Breast epithelium (tissue), 4 donors: ENCODE data around the gene STK4. TPM values are rescaled to one million over a fixed set of nuclear protein-coding genes. Genes with fewer than 3 reads are reported as not detected.

Experiments used
- DNase-seq, 2 donors: peaks; one replicate each; pipeline ENCODE4 v3.0.0-alpha.2; 2019; ENCODE audit warnings: low spot score in 2 of 2
- H3K27ac ChIP-seq, 2 donors: fragments of 200-600 bp; sonication (generic) in 1 of 2; one replicate each; pipeline ENCODE4 v1.5.1; 2016 to 2019; ENCODE audit warnings: mild to moderate bottlenecking in 1 of 2
- H3K27me3 ChIP-seq, 2 donors: fragments of 200-600 bp; sonication (generic) in 1 of 2; one replicate each; pipeline versions ENCODE4 v1.5.1 to v1.6.0; 2017 to 2019; ENCODE audit warnings: control low read depth in 1 of 2, mild to moderate bottlenecking in 1 of 2
- H3K36me3 ChIP-seq: fragments of 200-600 bp; one replicate; pipeline ENCODE4 v1.5.1; 2019
- H3K4me1 ChIP-seq, 2 donors: fragments of 200-600 bp; sonication (generic); one replicate each; pipeline ENCODE4 v1.5.1; 2016 to 2019; ENCODE audit warnings: control low read depth in 1 of 2
- H3K4me3 ChIP-seq, 3 donors: fragments of 200-600 bp; sonication (generic); 1 replicate in 2 of 3; 2 replicates in 1 of 3; pipeline ENCODE4 v1.5.1; 2016 to 2019; ENCODE audit warnings: mild to moderate bottlenecking in 3 of 3, moderate library complexity in 2 of 3
- H3K9me3 ChIP-seq, 2 donors: fragments of 200-600 bp; sonication (generic) in 1 of 2; one replicate each; pipeline ENCODE4 v1.5.1; 2016 to 2019; ENCODE audit warnings: control low read depth in 1 of 2
- POLR2A ChIP-seq: fragments of 450-650 bp; IDR thresholded peaks from one replicate; pipeline ENCODE4 v1.6.1; 2016; ENCODE audit warnings: antibody characterized with exemption, mild to moderate bottlenecking, moderate library complexity
- POLR2AphosphoS5 ChIP-seq, 3 donors: sonication (generic); formaldehyde crosslinking; IDR thresholded peaks; one replicate each; pipeline ENCODE4 v1.6.1; 2017; ENCODE audit warnings: antibody characterized with exemption in 3 of 3
- intact Hi-C: fragments of 100-400 bp; cut with DNase I; formaldehyde crosslinking; loops from one replicate; pipeline ENCODE4 v1.15.1; 2023; ENCODE audit warnings: low total_unique reads
- total RNA-seq, 3 donors: library from RNA; depleted of rRNA; stranded (reverse); fragments of >200 nt; gene quantifications; one replicate each; pipeline ENCODE4 v1.1.0, GENCODE V29; 2016
- TF ChIP-seq, protein P1 (sequence below), 3 donors: fragments of 450-650 bp; IDR thresholded peaks; one replicate each; pipeline ENCODE4 v1.5.1; 2016 to 2017; ENCODE audit warnings: antibody characterized with exemption in 3 of 3, mild to moderate bottlenecking in 3 of 3, moderate library complexity in 3 of 3

The STK4 gene
- total RNA-seq, 3 donors from 2014 or later = 33.1 to 35.3 (median 34.7) TPM

DNA sequence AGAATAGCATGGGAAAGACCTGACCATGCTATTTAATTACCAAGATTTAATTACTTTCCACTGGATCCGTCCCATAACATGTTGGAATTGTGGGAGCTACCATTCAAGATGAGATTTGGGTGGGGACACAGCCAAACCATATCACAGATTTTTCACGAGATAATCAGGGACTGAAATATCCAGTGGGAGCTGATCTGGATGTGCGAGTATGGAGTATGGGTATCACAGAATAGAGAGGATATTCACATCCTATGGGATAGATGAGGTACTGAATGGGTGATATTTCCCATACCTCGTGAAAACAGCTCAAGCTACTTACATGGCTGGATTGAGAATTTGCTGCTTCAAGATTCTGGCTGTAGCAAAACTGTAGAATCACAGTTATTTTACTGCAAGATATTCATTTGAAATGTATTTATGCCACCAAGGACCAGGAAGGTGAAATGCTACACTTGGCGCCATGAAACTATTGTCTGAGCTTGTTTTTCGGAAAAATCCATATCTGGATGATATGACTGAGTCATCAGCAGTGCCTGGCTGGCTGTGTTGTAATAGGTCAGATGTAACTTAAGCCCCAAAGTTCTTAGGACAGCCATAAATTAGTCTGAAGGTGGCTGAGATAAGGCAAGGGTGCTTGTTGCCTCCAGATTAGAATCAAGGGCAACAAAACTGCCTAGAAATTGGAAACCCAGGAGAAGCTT is 104.8 kb downstream of the STK4 start:
- TF ChIP-seq, protein P1, sequence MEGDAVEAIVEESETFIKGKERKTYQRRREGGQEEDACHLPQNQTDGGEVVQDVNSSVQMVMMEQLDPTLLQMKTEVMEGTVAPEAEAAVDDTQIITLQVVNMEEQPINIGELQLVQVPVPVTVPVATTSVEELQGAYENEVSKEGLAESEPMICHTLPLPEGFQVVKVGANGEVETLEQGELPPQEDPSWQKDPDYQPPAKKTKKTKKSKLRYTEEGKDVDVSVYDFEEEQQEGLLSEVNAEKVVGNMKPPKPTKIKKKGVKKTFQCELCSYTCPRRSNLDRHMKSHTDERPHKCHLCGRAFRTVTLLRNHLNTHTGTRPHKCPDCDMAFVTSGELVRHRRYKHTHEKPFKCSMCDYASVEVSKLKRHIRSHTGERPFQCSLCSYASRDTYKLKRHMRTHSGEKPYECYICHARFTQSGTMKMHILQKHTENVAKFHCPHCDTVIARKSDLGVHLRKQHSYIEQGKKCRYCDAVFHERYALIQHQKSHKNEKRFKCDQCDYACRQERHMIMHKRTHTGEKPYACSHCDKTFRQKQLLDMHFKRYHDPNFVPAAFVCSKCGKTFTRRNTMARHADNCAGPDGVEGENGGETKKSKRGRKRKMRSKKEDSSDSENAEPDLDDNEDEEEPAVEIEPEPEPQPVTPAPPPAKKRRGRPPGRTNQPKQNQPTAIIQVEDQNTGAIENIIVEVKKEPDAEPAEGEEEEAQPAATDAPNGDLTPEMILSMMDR (IDR thresholded peaks at IDR 0.05) = no peak
- no peak for TF ChIP-seq POLR2A
- no peak for TF ChIP-seq POLR2AphosphoS5 (IDR thresholded peaks at IDR 0.05)
- H3K36me3 ChIP-seq = no peaks in the 10 kb centered on the region
- intact Hi-C loops = no loop called here
- H3K27me3 ChIP-seq = no peaks in the 10 kb centered on the region
- H3K27ac ChIP-seq = no peak overlapping the region
- no peaks in the 10 kb centered on the region for H3K4me1 ChIP-seq
- DNase-seq = no peak
- no peaks in the 10 kb centered on the region for H3K9me3 ChIP-seq
- no peak overlapping the region for H3K4me3 ChIP-seq

- TF ChIP-seq, protein P1 (IDR thresholded peaks at IDR 0.05) = no peak
- TF ChIP-seq POLR2AphosphoS5 (IDR thresholded peaks at IDR 0.05) (no peak), POLR2A (no peak)
- Histone ChIP-seq H3K36me3 (no peaks in the 10 kb centered on the region), H3K4me3 (no peak overlapping the region), H3K9me3 (no peaks in the 10 kb centered on the region), H3K27me3 (no peaks in the 10 kb centered on the region), H3K4me1 (no peaks in the 10 kb centered on the region), H3K27ac (no peak overlapping the region)
- no peak for DNase-seq
- intact Hi-C loops = no loop called here
Measured at GRCh38 chr20:45072066-45072465, 105.8 kb downstream of the STK4 start.

GRCh38 chr20:45073221-45073620 is 106.9 kb downstream of the STK4 start:
- no peaks in the 10 kb centered on the region for H3K9me3 ChIP-seq
- H3K36me3 ChIP-seq = no peaks in the 10 kb centered on the region
- no peaks in the 10 kb centered on the region for H3K4me1 ChIP-seq
- no peak for DNase-seq
- H3K27ac ChIP-seq = no peak overlapping the region
- no peaks in the 10 kb centered on the region for H3K27me3 ChIP-seq
- intact Hi-C loops = no loop called here
- no peak overlapping the region for H3K4me3 ChIP-seq
- TF ChIP-seq POLR2A = no peak

DNA sequence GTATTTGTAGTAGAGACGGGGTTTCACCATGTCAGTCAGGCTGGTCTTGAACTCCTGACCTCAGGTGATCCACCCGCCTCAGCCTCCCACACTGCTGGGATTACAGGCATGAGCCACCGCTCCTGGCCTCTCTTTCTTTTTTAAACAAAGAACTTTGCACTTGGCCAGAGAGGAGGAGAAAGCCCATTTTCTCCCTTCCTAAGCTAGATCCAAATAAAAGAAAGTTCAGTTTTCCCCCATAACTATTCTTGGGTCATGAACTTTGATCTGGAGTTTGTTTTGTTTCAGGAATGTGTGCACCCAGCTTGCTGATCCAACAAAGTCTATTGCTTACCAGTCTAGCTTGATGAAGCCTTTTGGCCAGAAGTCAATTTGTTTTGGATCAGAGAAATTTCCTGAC is 111.2 kb downstream of the STK4 start:
- H3K4me1 ChIP-seq = no peaks in the 10 kb centered on the region
- no peak for DNase-seq
- TF ChIP-seq, protein P1 (IDR thresholded peaks at IDR 0.05) = no peak
- TF ChIP-seq POLR2A (no peak), POLR2AphosphoS5 (IDR thresholded peaks at IDR 0.05) (no peak)
- H3K9me3 ChIP-seq = peaks cover 5 to 7% of the 10 kb centered on the region in 2 donors
- H3K27me3 ChIP-seq = no peaks in the 10 kb centered on the region
- H3K27ac ChIP-seq = no peak overlapping the region
- intact Hi-C loops = no loop called here
- H3K4me3 ChIP-seq = no peak overlapping the region
- no peaks in the 10 kb centered on the region for H3K36me3 ChIP-seq

DNA sequence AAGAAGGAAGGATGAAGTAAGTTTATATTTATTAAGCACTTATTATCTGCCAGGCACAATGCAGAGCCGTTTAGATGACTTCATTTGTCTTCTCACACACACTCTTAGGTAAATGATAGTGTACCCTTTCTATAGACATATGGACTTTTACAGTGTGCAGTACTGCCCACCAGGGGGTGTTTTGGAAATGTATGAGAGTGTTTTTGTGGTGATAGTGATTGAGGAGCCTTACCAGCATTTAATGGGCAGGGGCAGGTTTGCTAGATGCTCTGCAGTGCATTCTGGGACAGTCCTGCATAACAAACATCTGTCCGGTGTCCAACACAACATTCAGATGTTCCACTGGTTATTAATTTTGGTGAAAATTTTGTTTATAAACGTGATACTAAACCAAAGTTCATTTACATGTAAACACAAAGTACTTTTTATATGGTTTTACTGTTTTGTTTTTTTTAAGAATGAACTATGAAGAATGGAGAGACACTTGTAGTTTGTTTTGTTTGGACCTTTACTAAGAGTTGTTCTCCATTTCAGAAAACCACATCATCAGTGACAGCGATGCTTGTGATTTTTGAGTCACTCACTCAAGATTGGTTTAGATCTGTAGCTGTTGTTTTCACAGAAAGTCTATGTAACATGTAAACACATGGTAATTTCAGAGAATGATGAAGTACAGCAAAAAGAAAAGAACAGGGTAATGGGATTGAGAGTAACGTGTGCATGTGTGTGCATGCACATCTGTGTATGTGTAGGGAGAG is 114.7 kb downstream of the STK4 start:
- Histone ChIP-seq H3K4me3 (no peak overlapping the region), H3K27me3 (no peaks in the 10 kb centered on the region), H3K36me3 (no peaks in the 10 kb centered on the region), H3K9me3 (peaks cover 5 to 11% of the 10 kb centered on the region in 2 donors), H3K4me1 (no peaks in the 10 kb centered on the region), H3K27ac (no peak overlapping the region)
- intact Hi-C loops = no loop called here
- TF ChIP-seq, protein P1 (IDR thresholded peaks at IDR 0.05) = no peak
- TF ChIP-seq POLR2AphosphoS5 (IDR thresholded peaks at IDR 0.05) (no peak), POLR2A (no peak)
- no peak for DNase-seq
